HG02973 (cell line): Measurements from ENCODE around the gene RNASE12.

Source experiments
- ATAC-seq: cut with Tn5 transposase; IDR thresholded peaks from one replicate; pipeline ENCODE4 v1.9.1; 2021; ENCODE audit warnings: moderate library complexity; ENCODE audit not compliant: unreplicated experiment

RNASE12 gene

DNA sequence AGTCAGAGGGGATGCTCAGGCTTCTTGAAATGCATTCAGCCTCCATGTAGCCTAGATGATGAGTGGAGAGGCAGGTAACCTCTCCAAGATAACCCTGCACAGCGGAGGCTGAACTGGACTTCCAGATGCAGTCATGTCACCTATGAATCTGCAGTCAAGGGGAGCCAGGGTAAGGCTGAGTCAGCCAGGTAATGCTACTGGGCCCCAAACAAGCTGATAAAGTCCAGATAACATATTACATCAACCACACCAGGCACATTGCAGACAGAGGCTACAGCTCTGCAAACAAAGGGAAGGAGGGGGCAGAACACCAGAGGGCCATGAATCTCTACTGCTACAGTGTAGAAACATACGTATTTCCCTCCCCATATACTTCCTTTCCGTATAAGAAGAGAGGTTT is 44.3 kb downstream of the RNASE12 start:
- ATAC-seq: no peak
